ENCODE data around the gene FHOD1. TPM values are rescaled to one million over a fixed set of nuclear protein-coding genes. Genes with fewer than 3 reads are reported as not detected.

FHOD1 gene
- total and polyA plus RNA-seq, 2 donors (not counting 1 experiment from before 2014, with no cell fraction given): 46.3 to 46.9 TPM

GRCh38 chr16:67191411-67191994 lies 55.8 kb downstream of the FHOD1 start:
- Histone ChIP-seq H3K4me3 (ENCODE audit: control extremely low read depth in 1 of 5, extremely low read depth in 1 of 5, insufficient read depth in 1 of 5, low read depth in 2 of 5, low read length in 4 of 5) (peak overlapping the region; percentile 8 to 98 (median 97)), H3K36me3 (replicated peaks in 1 of 2; ENCODE audit: control extremely low read depth in 1 of 2, control insufficient read depth in 1 of 2, extremely low read depth in 1 of 2, insufficient read depth in 2 of 2, low read length in 1 of 2) (peaks cover 0 to 28% of the 10 kb centered on the region in 2 experiments), H3K9ac (ENCODE audit: low read length) (peak overlapping the region; percentile 94), H3K9me3 (ENCODE audit: control extremely low read depth in 1 of 3, control insufficient read depth in 2 of 3, insufficient read depth in 1 of 3, low read length in 2 of 3) (peaks cover 0 to 6% (median 0%) of the 10 kb centered on the region in 3 donors), H2AFZ (ENCODE audit: insufficient read depth, low read depth, low read length, poor library complexity, severe bottlenecking) (peak overlapping the region; percentile 78), H3K4me1 (ENCODE audit: control insufficient read depth in 2 of 2, insufficient read depth in 2 of 2, low read length in 2 of 2) (peaks cover 22 to 28% of the 10 kb centered on the region in 2 donors), H3K27me3 (replicated peaks in 1 of 4; ENCODE audit: control extremely low read depth in 1 of 4, control insufficient read depth in 3 of 4, insufficient read depth in 4 of 4, low read length in 3 of 4) (peaks cover 0 to 22% (median 4%) of the 10 kb centered on the region in 4 experiments), H3K4me2 (replicated peaks; ENCODE audit: low read depth, low read length, poor library complexity, severe bottlenecking) (peak overlapping the region; percentile 97), H4K20me1 (ENCODE audit: control insufficient read depth, insufficient read depth, low read length, poor library complexity, severe bottlenecking) (peaks cover 33% of the 10 kb centered on the region), H3K27ac (ENCODE audit: low read length in 2 of 2) (no peak overlapping the region), H3K79me2 (ENCODE audit: control insufficient read depth, insufficient read depth, low read length) (peaks cover 40% of the 10 kb centered on the region)
- ChIA-PET CTCF (no interaction called here), POLR2A (interaction anchor here (0.7 kb wide), 1 partner anchor 147 kb away, joined by 6 read pairs; no protein-coding TSS in a partner anchor)
- DNase-seq (no peak), ATAC-seq (ENCODE audit: low read depth) (no peak)
- intact Hi-C loops (cut with micrococcal nuclease): no loop called here
- Mint-ChIP-seq H3K9me3 (ENCODE audit: insufficient read depth) (no peaks in the 10 kb centered on the region), H3K4me3 (peak overlapping the region; percentile 92), H3K27ac (peak overlapping the region; percentile 92), H3K4me1 (peaks cover 30% of the 10 kb centered on the region), H3K27me3 (peaks cover 5% of the 10 kb centered on the region)
- WGBS (ENCODE audit: insufficient coverage): 47% methylated on average over 4 of the region's 9 CpGs
- TF ChIP-seq EZH2 (IDR thresholded peaks at IDR 0.05; ENCODE audit: borderline replicate concordance, insufficient read depth, low read depth, low read length, poor library complexity, severe bottlenecking) (no peak), CTCF (IDR thresholded peaks at IDR 0.05) (no peak)

Measured in B cell (primary cell).